GM19463 (cell line): Measurements from ENCODE around the gene ZNF232.
"Not testable (repeated sequence)": the region's sequence is repeated elsewhere in the genome, so short reads cannot be mapped to it uniquely, and the experiment has no call there.

Experiments used
- ATAC-seq: cut with Tn5 transposase; IDR thresholded peaks from one replicate; pipeline ENCODE4 v1.9.1; 2021; ENCODE audit warnings: mild to moderate bottlenecking, moderate library complexity; ENCODE audit not compliant: unreplicated experiment

Gene ZNF232

DNA sequence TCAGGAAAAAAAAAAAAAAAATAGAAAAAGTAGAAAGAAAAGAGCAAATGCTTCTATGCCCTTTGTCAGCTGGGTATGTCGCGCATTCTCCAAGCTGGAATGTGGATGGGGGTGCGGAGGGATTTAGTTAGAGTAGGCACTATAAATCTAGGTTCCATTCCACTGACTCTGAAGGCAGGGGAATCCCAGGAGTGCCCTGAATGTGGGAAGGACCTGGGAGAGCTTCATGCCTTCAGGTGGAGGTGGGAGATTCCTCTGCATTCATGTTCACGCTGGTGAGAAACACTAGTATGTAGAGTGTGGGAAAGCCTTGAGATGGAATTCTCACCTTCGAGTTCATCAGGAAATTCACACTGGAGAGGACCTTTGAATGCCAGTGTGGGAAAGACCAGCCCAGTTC lies 12.4 kb downstream of the ZNF232 start:
- no peak for ATAC-seq

DNA sequence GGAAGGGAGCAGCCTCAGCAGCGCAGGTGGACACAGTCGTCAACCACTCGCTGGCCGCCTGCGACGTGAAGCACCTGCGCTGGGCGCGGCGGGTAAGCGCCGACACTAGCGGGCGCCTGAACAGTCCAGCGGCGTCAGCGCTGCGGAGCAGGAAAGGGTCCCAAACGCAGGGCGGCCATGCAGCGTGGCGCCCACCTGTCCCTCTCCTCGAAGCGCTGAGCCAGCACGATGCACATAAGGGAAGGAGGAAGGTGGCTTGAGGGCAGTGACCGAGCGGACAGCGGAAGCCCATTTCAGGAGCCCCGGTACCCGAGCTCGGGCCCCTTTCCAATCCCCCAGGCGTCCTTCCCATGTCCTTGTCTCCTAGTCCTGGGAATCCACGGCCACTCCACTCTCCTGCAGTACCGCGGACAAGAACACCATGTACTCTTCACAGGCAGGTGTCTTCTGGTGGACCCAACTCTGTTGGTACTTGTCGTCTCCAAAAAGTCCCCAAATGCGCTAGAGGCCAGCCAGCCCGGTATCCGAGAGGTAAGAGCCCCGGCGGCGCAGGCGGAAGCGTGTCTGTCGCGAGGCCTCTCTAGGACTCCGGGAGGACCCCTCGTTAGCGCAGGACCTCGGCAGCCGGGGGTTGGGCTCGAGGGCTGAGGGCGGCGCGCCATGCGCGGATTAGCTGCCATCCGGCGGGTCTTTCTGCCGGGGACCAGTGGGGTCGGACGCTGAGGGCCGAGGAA lies 14.4 kb downstream of the ZNF232 start:
- no peak for ATAC-seq

- ATAC-seq: no peak
These were observed 15.0 kb downstream of the ZNF232 start for GRCh38 chr17:5096731-5097100.

- no peak for ATAC-seq
These were observed 19.3 kb downstream of the ZNF232 start for GRCh38 chr17:5092218-5093010.

DNA sequence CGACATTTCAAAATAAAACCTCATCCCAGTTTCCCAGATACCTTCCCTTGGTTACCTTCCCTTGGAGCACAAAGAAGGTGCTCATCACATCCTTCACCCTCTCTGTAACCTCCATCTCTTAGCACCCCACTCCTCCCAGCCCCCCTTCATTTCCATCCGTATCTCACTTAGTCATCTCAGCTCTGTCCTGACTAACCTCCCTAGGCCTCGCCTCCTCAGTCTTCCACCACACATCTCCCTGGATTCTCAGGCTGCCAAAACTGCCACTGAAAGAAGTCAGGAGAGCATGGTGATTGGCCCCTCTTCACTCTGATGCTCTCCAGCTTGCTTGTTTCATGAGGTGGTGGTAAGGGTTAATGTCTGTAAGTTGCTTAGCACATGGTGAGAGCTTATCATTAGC lies 31.1 kb downstream of the ZNF232 start:
- ATAC-seq: no peak

GRCh38 chr17:5078106-5079028 lies 33.3 kb downstream of the ZNF232 start, which contains the start of gene ZFP3:
Gene ZFP3 (plus strand): TSS chr17:5078467. CDS start chr17:5091505, 13,038 bp downstream.
- peak; percentile 88 for ATAC-seq

- no peak for ATAC-seq
These were observed 33.9 kb downstream of the ZNF232 start for GRCh38 chr17:5077781-5078105.

GRCh38 chr17:5077275-5077674 lies 34.4 kb downstream of the ZNF232 start:
- ATAC-seq: not testable (repeated sequence)

DNA sequence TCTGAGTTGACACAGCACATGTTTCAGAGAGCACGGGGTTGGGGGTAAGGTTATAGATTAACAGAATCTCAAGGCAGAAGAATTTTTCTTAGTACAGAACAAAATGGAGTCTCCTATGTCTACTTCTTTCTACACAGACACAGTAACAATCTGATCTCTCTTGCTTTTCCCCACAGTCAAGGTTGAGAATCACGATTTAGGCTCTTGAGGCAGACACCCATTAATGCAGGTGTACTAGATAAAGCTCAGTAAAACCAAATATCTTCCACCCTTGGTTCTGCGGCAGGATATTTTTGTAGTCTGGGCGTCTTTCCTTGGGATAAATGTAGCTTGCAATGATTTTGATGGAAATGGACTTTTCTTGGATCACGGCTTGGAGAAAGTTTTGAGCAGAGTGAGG lies 36.2 kb downstream of the ZNF232 start:
- not testable (repeated sequence) for ATAC-seq

DNA sequence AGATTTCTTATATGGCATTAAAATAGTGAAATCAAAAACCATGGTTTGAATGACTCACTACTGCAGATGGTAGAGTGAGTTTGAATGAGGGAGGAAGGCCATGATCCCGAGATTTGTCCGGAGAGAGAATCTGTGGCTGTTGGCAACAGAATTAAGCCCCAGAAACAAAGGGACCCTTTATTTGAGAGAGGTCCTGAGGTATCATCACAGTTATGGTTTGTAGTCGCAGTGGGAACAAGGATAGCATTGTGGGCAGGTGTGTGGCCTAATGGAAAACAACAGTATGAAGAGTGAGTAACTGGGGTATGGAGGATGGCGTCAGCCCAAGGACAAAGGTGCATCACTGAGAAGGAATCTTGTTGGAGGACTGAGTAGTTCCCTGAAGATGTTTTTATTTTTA lies 42.0 kb downstream of the ZNF232 start:
- no peak for ATAC-seq

DNA sequence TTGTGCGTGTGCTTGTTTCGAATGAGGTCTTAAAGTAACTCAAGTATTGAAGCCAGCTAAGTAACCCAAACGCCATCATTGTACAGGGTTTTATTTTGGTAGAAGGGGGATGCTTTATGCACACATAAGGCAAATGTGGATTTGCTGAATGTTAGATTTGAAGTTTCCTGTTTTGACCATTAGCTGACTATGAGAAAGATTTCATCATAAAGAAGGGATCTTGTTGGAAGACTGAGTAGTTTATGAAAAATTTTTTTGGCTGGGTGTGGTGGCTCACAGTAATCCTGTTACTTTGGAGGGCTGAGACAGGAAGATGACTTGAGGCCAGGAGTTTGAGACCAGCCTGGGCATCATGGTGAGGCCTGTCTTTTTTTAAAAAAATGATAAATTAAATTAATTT lies 43.4 kb downstream of the ZNF232 start:
- ATAC-seq: no peak

DNA sequence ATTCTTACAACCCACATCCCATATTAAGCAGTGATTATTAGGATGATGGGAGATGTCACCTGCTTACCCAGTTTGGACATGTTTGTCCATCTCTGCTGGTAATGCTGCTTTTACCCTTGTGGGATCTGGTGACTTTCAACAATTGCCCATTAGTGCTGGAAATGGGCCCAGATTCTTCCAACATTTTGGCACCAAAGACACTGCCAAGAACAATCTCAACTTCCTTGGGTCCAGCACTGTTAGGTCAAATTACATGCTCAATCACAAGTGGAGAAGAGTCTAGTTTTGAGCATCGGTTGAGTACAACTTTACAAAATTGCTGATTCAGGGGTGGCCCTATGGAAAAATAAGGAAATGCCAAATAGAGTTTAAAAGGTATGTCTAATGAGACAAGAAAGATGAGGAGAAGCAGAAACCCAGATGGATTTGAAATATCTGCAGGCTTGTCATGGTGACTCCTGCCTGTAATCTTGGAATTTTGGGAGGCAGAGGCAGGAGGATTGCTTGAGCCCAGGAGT lies 46.4 kb downstream of the ZNF232 start:
- no peak for ATAC-seq
